ENCODE data around the gene TBCD. TPM values are rescaled to one million over a fixed set of nuclear protein-coding genes. Genes with fewer than 3 reads are reported as not detected.
A peak's percentile ranks its signal among the peaks of the same experiment; 100 is the strongest.

The TBCD gene
- total and polyA plus RNA-seq, 9 of the 15 experiments (the other 6 are each of a cell fraction or from before 2014, with no cell fraction given) = 8.9 to 98.5 (median 28.0) TPM

GRCh38 chr17:82876602-82877379, 124.9 kb downstream of the TBCD start (continued):
- TF ChIP-seq TSHZ1 (CRISPR knock-in tag; IDR thresholded peaks at IDR 0.05) (no peak), DMBX1 (CRISPR knock-in tag; IDR thresholded peaks at IDR 0.05; ENCODE audit: borderline replicate concordance) (no peak), RBFOX2 (IDR thresholded peaks at IDR 0.05; ENCODE audit: low read depth, low read length) (peak; percentile 49), ZNF639 (CRISPR knock-in tag; conservative IDR thresholded peaks at IDR 0.05 in 1 of 2, IDR thresholded peaks at IDR 0.05 in 1 of 2) (peak in 1 of 2 experiments; percentile 61; a peak in 1 of 4 replicates), MIER1 (IDR thresholded peaks at IDR 0.05; ENCODE audit: low read depth) (no peak), CREB1 (IDR thresholded peaks at IDR 0.05) (no peak), CREB1 (CRISPR knock-in tag; IDR thresholded peaks at IDR 0.05) (peak; percentile 53; the same call in 1 of the 2 replicates), CEBPZ (IDR thresholded peaks at IDR 0.05; ENCODE audit: borderline replicate concordance, low read depth, low read length) (no peak), ZNF197 (CRISPR knock-in tag; IDR thresholded peaks at IDR 0.05; ENCODE audit: low read depth) (no peak), SMARCE1 (IDR thresholded peaks at IDR 0.05) (no peak), ZFP1 (CRISPR knock-in tag; IDR thresholded peaks at IDR 0.05) (no peak), SREBF1 (IDR thresholded peaks at IDR 0.05; ENCODE audit: borderline replicate concordance, low read depth, low read length) (no peak), PTTG1 (tag; IDR thresholded peaks at IDR 0.05; ENCODE audit: low read depth) (no peak), EP400 (IDR thresholded peaks at IDR 0.05) (peak; percentile 34), ZFP30 (CRISPR knock-in tag; IDR thresholded peaks at IDR 0.05; ENCODE audit: borderline replicate concordance) (no peak), EZH2 (IDR thresholded peaks at IDR 0.05; ENCODE audit: borderline replicate concordance, low read depth, low read length) (no peak), NR2C1 (IDR thresholded peaks at IDR 0.05) (no peak), NR2C1 (tag; IDR thresholded peaks at IDR 0.05) (0 out of 2 replicates have a peak, but pooled peaks have one; percentile 25), SMARCB1 (IDR thresholded peaks at IDR 0.05; ENCODE audit: insufficient read length, low read depth) (no peak)
